Adrenal gland (tissue), 12 donors: ENCODE data around the gene CPED1. TPM values are rescaled to one million over a fixed set of nuclear protein-coding genes. Genes with fewer than 3 reads are reported as not detected.
"Not testable (repeated sequence)": the region's sequence is repeated elsewhere in the genome, so short reads cannot be mapped to it uniquely, and the experiment has no call there.

Experiments
- DNase-seq, 7 donors: peaks; one replicate each; pipeline ENCODE4 v3.0.0-alpha.2; 2019 to 2020
- H3K27ac ChIP-seq, 5 donors: fragments of 200-600 bp; sonication (generic) in 4 of 5; 1 replicate in 3 of 5; 2 replicates in 2 of 5; pipeline versions ENCODE4 v1.5.1 to v1.8.0; 2016 to 2020; ENCODE audit warnings: mild to moderate bottlenecking in 1 of 5
- H3K27me3 ChIP-seq: fragments of 200-600 bp; 2 replicates; pipeline ENCODE4 v1.8.0; 2021
- H3K36me3 ChIP-seq, 2 donors: fragments of 200-600 bp; replicated peaks in 1 of 2; 1 replicate in 1 of 2; 2 replicates in 1 of 2; pipeline versions ENCODE4 v1.5.1 to v1.8.0; 2018 to 2022
- H3K4me1 ChIP-seq, 2 donors: fragments of 200-600 bp; replicated peaks in 1 of 2; 1 replicate in 1 of 2; 2 replicates in 1 of 2; pipeline versions ENCODE4 v1.5.1 to v1.8.0; 2018 to 2021
- H3K4me3 ChIP-seq, 4 donors: fragments of 200-600 bp; sonication (generic) in 3 of 4; one replicate each; pipeline ENCODE4 v1.5.1; 2016 to 2018
- H3K9me3 ChIP-seq, 3 donors: fragments of 200-600 bp; sonication (generic) in 1 of 3; replicated peaks in 1 of 3; 1 replicate in 2 of 3; 2 replicates in 1 of 3; pipeline versions ENCODE4 v1.5.1 to v1.8.0; 2016 to 2021
- POLR2A ChIP-seq, 2 donors: fragments of 450-650 bp; IDR thresholded peaks; one replicate each; pipeline ENCODE4 v1.6.1; 2017; ENCODE audit warnings: antibody characterized with exemption in 2 of 2, mild to moderate bottlenecking in 2 of 2, moderate library complexity in 1 of 2
- WGBS, 4 donors: extraction: QIAGEN DNeasy Blood & Tissue Kit in 2 of 4; methylation state at CpG; one replicate each; pipeline versions ENCODE4 v1.1.5 to v1.1.7; 2013 to 2017; 5-methylcytosine and 5-hydroxymethylcytosine counted together
- intact Hi-C, 2 donors: fragments of 100-400 bp; cut with DNase I; formaldehyde crosslinking; loops; one replicate each; pipeline versions ENCODE4 v1.14.1 to v1.15.0; 2022 to 2023
- polyA plus RNA-seq, 3 donors: library from polyadenylated mRNA; stranded (reverse); fragments of 200-250 nt in 2 of 3; fragments of 350-450 nt in 1 of 3; fragmentation: Illumina TruSeq in 1 of 3; extraction: RNeasy Lipid Tissue Mini Kit (QIAGEN cat#74804) in 1 of 3; gene quantifications; one replicate each; pipeline ENCODE4 v1.2.3, GENCODE V29; 2013 to 2014
- total RNA-seq, 9 donors: library from RNA; depleted of rRNA in 4 of 9; stranded (reverse); fragments of >200 nt in 4 of 9; fragments of 120-200 nt in 1 of 9; fragmentation: NEBNext Ultra II Directional in 1 of 9; extraction: Animal tissue kit (Norgen Biotek cat#: 25700) in 1 of 9; gene quantifications; one replicate each; pipeline versions ENCODE4 v1.1.0 to v1.2.4, GENCODE V29; 2013 to 2023
- TF ChIP-seq, protein P1 (sequence below), 6 experiments: fragments of 450-650 bp in 4 of 6; fragments of 200-600 bp in 2 of 6; sonication (generic) in 1 of 6; IDR thresholded peaks; 1 replicate in 5 of 6; 2 replicates in 1 of 6; pipeline versions ENCODE4 v1.5.1 to v1.8.0; 2016 to 2021; ENCODE audit warnings: antibody characterized with exemption in 6 of 6, mild to moderate bottlenecking in 2 of 6, moderate library complexity in 1 of 6
- donor health status: healthy with polysubstance abuse.
- donor health status: Bipolar disorder and iron deficiency.
- donor health status: DM: yes; HTN: yes; CAD: no.
- donor health status: DM: no; HTN: no; CAD: no.
- donor health status: DM: no; HTN: no; CAD: no.
- donor health status: DM: yes; HTN: yes; CAD: no.

Gene CPED1
- total and polyA plus RNA-seq, 12 donors, result 5.2 to 72.2 (median 40.7) TPM

DNA sequence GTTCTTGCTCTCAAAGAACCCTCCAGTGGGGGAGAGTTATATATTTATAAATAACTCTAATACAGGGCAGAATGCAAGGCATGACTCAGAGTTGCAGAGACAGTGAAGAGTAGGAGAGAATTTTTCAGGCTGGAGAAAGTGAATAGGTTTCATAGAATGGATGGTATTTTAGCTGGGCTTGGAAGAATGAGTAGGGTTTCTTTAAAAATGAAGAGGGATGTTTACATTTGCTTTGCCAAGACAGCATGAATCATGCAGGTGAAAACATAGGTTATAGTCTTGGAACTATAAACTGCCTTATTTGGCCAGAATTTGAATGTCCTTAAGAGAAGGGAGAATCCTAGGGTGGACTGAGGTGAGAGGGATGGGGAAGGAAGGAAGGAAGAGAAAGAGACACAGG lies 124.8 kb downstream of the CPED1 start:
- no peaks in the 10 kb centered on the region for H3K27me3 ChIP-seq
- intact Hi-C loops, result no loop called here
- no peak overlapping the region for H3K27ac ChIP-seq
- H3K4me1 ChIP-seq, result no peaks in the 10 kb centered on the region
- DNase-seq, result no peak
- H3K4me3 ChIP-seq, result no peak overlapping the region
- no peaks in the 10 kb centered on the region for H3K9me3 ChIP-seq
- no peaks in the 10 kb centered on the region for H3K36me3 ChIP-seq
- TF ChIP-seq, protein P1, sequence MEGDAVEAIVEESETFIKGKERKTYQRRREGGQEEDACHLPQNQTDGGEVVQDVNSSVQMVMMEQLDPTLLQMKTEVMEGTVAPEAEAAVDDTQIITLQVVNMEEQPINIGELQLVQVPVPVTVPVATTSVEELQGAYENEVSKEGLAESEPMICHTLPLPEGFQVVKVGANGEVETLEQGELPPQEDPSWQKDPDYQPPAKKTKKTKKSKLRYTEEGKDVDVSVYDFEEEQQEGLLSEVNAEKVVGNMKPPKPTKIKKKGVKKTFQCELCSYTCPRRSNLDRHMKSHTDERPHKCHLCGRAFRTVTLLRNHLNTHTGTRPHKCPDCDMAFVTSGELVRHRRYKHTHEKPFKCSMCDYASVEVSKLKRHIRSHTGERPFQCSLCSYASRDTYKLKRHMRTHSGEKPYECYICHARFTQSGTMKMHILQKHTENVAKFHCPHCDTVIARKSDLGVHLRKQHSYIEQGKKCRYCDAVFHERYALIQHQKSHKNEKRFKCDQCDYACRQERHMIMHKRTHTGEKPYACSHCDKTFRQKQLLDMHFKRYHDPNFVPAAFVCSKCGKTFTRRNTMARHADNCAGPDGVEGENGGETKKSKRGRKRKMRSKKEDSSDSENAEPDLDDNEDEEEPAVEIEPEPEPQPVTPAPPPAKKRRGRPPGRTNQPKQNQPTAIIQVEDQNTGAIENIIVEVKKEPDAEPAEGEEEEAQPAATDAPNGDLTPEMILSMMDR (IDR thresholded peaks at IDR 0.05), result no peak
- TF ChIP-seq POLR2A (IDR thresholded peaks at IDR 0.05), result no peak

DNA sequence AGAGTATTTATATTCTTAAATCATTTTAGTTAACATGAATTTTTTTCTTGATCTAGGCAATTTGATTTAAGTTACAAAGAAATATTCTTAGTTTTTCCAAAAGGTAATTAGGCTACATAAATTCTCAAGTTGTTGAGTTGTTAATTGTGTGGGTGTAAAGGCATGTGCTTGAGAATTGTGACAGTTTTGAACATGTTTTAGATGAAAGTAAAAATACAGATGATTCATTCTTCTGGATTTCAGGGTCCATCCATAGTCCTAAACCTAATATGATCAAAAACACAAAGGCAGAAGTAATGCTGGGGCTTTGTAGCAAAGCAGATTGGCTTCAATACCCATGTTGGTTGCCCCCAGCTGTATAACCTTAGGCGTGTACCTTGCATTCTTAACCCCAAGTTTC lies 127.9 kb downstream of the CPED1 start:
- no peak for DNase-seq
- Histone ChIP-seq H3K27me3 (no peaks in the 10 kb centered on the region), H3K36me3 (no peaks in the 10 kb centered on the region), H3K4me3 (no peak overlapping the region), H3K9me3 (no peaks in the 10 kb centered on the region), H3K27ac (no peak overlapping the region), H3K4me1 (no peaks in the 10 kb centered on the region)
- no peak for TF ChIP-seq POLR2A (IDR thresholded peaks at IDR 0.05)
- TF ChIP-seq, protein P1 (IDR thresholded peaks at IDR 0.05), result no peak
- 94 to 100% (median 97%) methylated on average over 1 of the region's 1 CpG for WGBS, 4 donors
- intact Hi-C loops, result no loop called here

DNA sequence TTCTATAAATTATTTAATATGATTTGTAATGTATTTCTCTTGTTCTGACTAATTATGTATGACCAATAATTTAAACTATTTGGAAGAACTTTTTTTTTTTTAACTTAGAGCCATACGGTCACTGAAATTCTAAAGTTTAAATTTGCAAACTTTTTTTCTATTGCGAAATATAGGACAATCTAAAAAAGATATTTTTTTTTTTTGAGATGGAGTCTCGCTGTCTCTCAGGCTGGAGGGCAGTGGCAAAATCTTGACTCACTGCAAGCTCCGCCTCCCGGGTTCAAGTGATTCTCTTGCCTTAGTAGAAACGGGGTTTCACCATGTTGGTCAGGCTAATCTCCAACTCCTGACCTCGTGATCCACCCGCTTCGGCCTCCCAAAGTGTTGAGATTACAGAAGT lies 130.5 kb downstream of the CPED1 start:
- DNase-seq, result no peak
- H3K27me3 ChIP-seq, result no peaks in the 10 kb centered on the region
- H3K36me3 ChIP-seq, result no peaks in the 10 kb centered on the region
- no peaks in the 10 kb centered on the region for H3K9me3 ChIP-seq
- WGBS, 4 donors, result 95 to 97% (median 96%) methylated on average over 9 of the region's 9 CpGs
- intact Hi-C loops, result no loop called here
- no peak for TF ChIP-seq POLR2A (IDR thresholded peaks at IDR 0.05)
- TF ChIP-seq, protein P1 (IDR thresholded peaks at IDR 0.05), result no peak
- no peak overlapping the region for H3K4me3 ChIP-seq
- no peaks in the 10 kb centered on the region for H3K4me1 ChIP-seq
- no peak overlapping the region for H3K27ac ChIP-seq

DNA sequence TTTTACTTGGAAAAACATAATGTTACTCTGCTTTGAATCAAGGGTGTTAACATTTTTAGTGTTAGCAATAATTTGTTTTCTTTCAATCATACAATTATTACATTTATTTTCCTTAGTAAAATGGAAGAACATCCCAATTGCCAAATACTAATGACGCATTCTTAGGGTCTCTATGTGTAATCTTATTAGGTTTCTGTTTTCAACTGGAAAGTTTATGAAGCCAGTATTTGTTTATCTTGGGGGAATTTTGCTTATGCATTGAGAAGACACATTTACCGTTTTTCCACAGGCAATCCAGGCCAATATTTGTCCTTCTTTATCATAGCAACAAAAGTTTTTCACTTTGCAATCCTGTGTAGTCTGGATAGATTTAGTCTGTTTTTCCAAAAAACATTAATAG lies 134.5 kb downstream of the CPED1 start:
- TF ChIP-seq, protein P1 (IDR thresholded peaks at IDR 0.05), result no peak
- TF ChIP-seq POLR2A (IDR thresholded peaks at IDR 0.05), result no peak
- DNase-seq, result no peak
- Histone ChIP-seq H3K4me1 (no peaks in the 10 kb centered on the region), H3K9me3 (no peaks in the 10 kb centered on the region), H3K27me3 (no peaks in the 10 kb centered on the region), H3K36me3 (no peaks in the 10 kb centered on the region), H3K27ac (no peak overlapping the region), H3K4me3 (no peak overlapping the region)
- intact Hi-C loops, result no loop called here
- 73 to 83% (median 80%) methylated on average over 2 of the region's 2 CpGs for WGBS, 4 donors

DNA sequence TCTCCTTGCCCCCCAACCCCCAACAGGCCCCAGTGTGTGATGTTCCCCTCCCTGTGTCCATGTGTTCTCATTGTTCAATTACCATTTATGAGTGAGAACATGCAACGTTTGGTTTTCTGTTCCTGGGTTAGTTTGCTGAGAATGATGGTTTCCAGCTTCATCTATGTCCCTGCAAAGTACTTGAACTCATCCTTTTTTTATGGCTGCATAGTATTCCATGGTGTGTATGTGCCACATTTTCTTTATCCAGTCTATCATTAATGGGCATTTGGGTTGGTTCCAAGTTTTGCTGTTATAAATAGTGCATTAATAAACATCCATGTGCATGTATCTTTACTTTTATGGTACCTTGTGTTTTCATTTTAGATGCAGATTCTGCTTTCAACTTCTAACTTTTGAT lies 136.9 kb downstream of the CPED1 start:
- H3K27me3 ChIP-seq, H3K9me3 ChIP-seq, H3K27ac ChIP-seq, DNase-seq, intact Hi-C loops, H3K36me3 ChIP-seq, H3K4me3 ChIP-seq, H3K4me1 ChIP-seq: not testable (repeated sequence)
- WGBS, 4 donors, result 64 to 88% (median 81%) methylated on average over 1 of the region's 1 CpG
